Neural progenitor cell (in vitro differentiated cells): ENCODE measurements around the gene ADAMTSL1.

ENCODE experiments used
- CTCF ChIP-seq: fragments of 200-600 bp; sonication (generic); IDR thresholded peaks from 2 replicates; pipeline ENCODE4 v1.5.1; 2017; ENCODE audit warnings: antibody characterized with exemption, mild to moderate bottlenecking
- EZH2 ChIP-seq: fragments of 200-600 bp; sonication (generic); IDR thresholded peaks from 2 replicates; pipeline ENCODE4 v1.6.1; 2017; ENCODE audit warnings: antibody characterized with exemption, mild to moderate bottlenecking, moderate library complexity
- EZH2phosphoT487 ChIP-seq: fragments of 200-600 bp; sonication (generic); IDR thresholded peaks from 2 replicates; pipeline ENCODE4 v1.6.1; 2017; ENCODE audit warnings: antibody characterized with exemption

- TF ChIP-seq EZH2 = no peak
- no peak for TF ChIP-seq CTCF
- no peak for TF ChIP-seq EZH2phosphoT487
These were observed 25.1 kb downstream of the ADAMTSL1 start for GRCh38 chr9:18499062-18499461.
